ENCODE data around the gene CHAD. TPM values are rescaled to one million over a fixed set of nuclear protein-coding genes. Genes with fewer than 3 reads are reported as not detected.

Gene CHAD
- total and polyA plus RNA-seq, 7 donors: 3.7 to 7.2 (median 4.4) TPM; not detected in 4

DNA sequence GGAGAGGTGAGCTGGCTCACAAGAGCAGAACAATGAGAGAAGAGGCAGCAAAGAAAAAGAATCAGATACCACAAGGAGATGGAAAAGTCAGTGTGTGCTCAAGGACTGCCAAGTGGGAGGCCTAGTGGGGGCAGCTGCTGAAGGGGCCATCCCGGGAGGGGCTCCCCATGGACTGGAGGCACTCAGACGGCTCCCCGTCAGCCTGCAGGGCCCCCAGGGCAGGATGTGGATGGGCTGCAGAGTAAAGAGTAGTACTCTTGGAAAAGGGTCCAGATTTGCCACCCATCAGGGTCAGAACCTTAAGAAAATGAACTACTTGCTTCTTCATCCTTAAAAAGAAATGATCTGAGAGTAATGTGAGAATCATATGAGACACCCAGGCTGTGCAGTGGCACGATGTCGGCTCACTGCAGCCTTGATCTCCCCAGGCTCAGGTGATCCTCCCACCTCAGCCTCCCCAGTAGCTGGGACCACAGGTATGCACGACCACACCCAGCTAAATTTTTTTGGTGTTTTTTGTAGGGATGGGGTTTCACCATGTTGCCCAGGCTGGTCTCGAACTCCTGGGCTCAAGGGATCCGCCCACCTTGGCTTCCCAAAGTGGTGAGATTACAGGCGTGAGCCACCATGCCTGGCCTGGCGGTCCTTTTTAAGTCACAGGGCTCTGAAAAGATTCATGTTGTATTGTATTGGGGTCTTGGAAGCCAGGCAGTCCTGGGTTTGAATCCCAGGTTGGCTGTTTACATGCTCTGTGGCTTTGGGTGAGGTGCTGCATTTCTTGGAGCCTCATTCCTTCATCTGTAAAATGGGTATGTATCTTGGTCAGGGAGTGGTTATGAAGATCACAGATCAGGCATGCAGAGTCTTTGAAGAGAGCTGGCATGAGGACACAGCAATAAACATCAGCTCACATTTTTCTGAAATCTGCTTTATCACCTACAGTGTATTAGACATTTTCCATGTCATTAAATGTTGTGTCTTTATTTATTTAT is 27.5 kb downstream of the CHAD start:
- intact Hi-C loops (cut with DNase I): no loop called here
- Histone ChIP-seq H3K36me3 (no peaks in the 10 kb centered on the region), H3K27me3 (no peaks in the 10 kb centered on the region), H3K27ac (no peak overlapping the region), H3K4me3 (no peak overlapping the region), H3K9me3 (no peaks in the 10 kb centered on the region), H3K4me1 (no peaks in the 10 kb centered on the region)
- TF ChIP-seq EP300 (IDR thresholded peaks at IDR 0.05): no peak
- TF ChIP-seq POLR2AphosphoS5 (IDR thresholded peaks at IDR 0.05): no peak
- no peak for TF ChIP-seq POLR2A (IDR thresholded peaks at IDR 0.05)
- no peak for TF ChIP-seq CTCF (IDR thresholded peaks at IDR 0.05)
- DNase-seq: no peak
- WGBS, 2 donors: 58 to 84% methylated on average over 10 of the region's 10 CpGs

- intact Hi-C loops (cut with DNase I): no loop called here
- WGBS, 2 donors: 16 to 73% methylated on average over 4 of the region's 4 CpGs
- no peak for DNase-seq
- Histone ChIP-seq H3K27me3 (no peaks in the 10 kb centered on the region), H3K36me3 (no peaks in the 10 kb centered on the region), H3K4me1 (no peaks in the 10 kb centered on the region), H3K4me3 (no peak overlapping the region), H3K9me3 (no peaks in the 10 kb centered on the region), H3K27ac (no peak overlapping the region)
- TF ChIP-seq POLR2A (IDR thresholded peaks at IDR 0.05): no peak
- no peak for TF ChIP-seq EP300 (IDR thresholded peaks at IDR 0.05)
- TF ChIP-seq CTCF (IDR thresholded peaks at IDR 0.05): no peak
- no peak for TF ChIP-seq POLR2AphosphoS5 (IDR thresholded peaks at IDR 0.05)
These were observed 28.4 kb downstream of the CHAD start for GRCh38 chr17:50440172-50440837.

- Histone ChIP-seq H3K27me3 (no peaks in the 10 kb centered on the region), H3K27ac (no peak overlapping the region), H3K4me3 (no peak overlapping the region), H3K36me3 (no peaks in the 10 kb centered on the region), H3K4me1 (no peaks in the 10 kb centered on the region), H3K9me3 (no peaks in the 10 kb centered on the region)
- intact Hi-C loops (cut with DNase I): no loop called here
- no peak for TF ChIP-seq POLR2AphosphoS5 (IDR thresholded peaks at IDR 0.05)
- WGBS, 2 donors: 78 to 94% methylated on average over 4 of the region's 4 CpGs
- no peak for DNase-seq
These were observed 29.7 kb downstream of the CHAD start for GRCh38 chr17:50439008-50439407.

DNA sequence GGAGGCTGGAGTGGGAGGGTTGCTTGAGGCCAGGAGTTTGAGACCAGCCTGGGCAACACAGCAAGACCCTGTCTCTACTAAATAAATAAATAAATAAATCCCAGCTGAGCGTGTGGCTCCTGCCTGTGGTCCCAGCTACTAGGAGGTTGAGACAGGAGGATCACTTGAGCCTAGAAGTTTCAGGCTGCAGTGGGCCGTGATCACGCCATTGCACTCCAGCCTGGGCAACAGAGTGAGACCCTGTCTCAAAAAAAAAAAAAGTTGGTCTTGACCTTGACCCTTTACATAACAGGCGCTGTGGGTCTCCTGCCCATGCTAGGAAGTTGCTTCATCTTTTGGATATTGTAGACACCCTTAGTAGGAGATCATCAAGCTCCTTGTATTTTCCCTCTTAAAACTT is 31.3 kb downstream of the CHAD start:
- intact Hi-C loops (cut with DNase I): no loop called here
- 98% methylated on average over 4 of the region's 4 CpGs for WGBS, 2 donors
- no peak for DNase-seq

More for the DNA sequence above, 31.3 kb downstream of the CHAD start:
- H3K27ac ChIP-seq: no peak overlapping the region
- peaks cover 0 to 7% (median 0%) of the 10 kb centered on the region in 4 donors for H3K36me3 ChIP-seq
- H3K27me3 ChIP-seq: no peaks in the 10 kb centered on the region
- TF ChIP-seq POLR2AphosphoS5 (IDR thresholded peaks at IDR 0.05) (no peak), POLR2A (IDR thresholded peaks at IDR 0.05) (no peak), EP300 (IDR thresholded peaks at IDR 0.05) (no peak), CTCF (IDR thresholded peaks at IDR 0.05) (no peak)
- no peaks in the 10 kb centered on the region for H3K9me3 ChIP-seq
- no peaks in the 10 kb centered on the region for H3K4me1 ChIP-seq
- no peak overlapping the region for H3K4me3 ChIP-seq

Measured in sigmoid colon (tissue), 7 donors.